B cell (primary cell): ENCODE results near the gene BUD31. TPM values are rescaled to one million over a fixed set of nuclear protein-coding genes. Genes with fewer than 3 reads are reported as not detected.

Source experiments
- ATAC-seq: fragments of 200-7000 bp; cut with Tn5 transposase; one replicate; pipeline ENCODE4 v1.10.0; 2021; ENCODE audit warnings: low read depth, mild to moderate bottlenecking, moderate number of reproducible peaks, moderate library complexity
- CTCF ChIA-PET: fragments of 350-600 bp; sonication (Branson Sonifier 250); formaldehyde crosslinking; loops from one replicate; lab custom pipeline; 2021; ENCODE audit warnings: antibody characterized with exemption, inconsistent platforms; lab: Charles Lee
- POLR2A ChIA-PET: fragments of 350-600 bp; sonication (Branson Sonifier 250); formaldehyde crosslinking; loops from one replicate; lab custom pipeline; 2021; ENCODE audit warnings: antibody characterized with exemption; lab: Charles Lee
- DNase-seq: peaks from one replicate; pipeline ENCODE4 v3.0.0; 2013
- H2AFZ ChIP-seq: 2 replicates; pipeline ENCODE4 v1.6.1; 2012; ENCODE audit warnings: mild to moderate bottlenecking, low read depth, low read length; ENCODE audit not compliant: insufficient read depth, poor library complexity, severe bottlenecking
- H3K27ac ChIP-seq, 2 donors: 1 replicate in 1 of 2; 2 replicates in 1 of 2; pipeline ENCODE4 v1.5.1; 2012 to 2013; ENCODE audit warnings: low read length in 2 of 2, mild to moderate bottlenecking in 2 of 2, moderate library complexity in 1 of 2
- H3K27me3 ChIP-seq, 4 experiments: fragments of 200-600 bp in 1 of 4; sonication (generic) in 1 of 4; replicated peaks in 1 of 4; 1 replicate in 2 of 4; 2 replicates in 2 of 4; pipeline versions ENCODE4 v1.6.1 to v1.7.0; 2013 to 2016; ENCODE audit warnings: low read length in 3 of 4, mild to moderate bottlenecking in 2 of 4, mixed read lengths in 1 of 4, moderate library complexity in 1 of 4; ENCODE audit not compliant: insufficient read depth in 4 of 4, control insufficient read depth in 3 of 4; ENCODE audit errors: control extremely low read depth in 1 of 4
- H3K36me3 ChIP-seq, 2 experiments: replicated peaks in 1 of 2; 1 replicate in 1 of 2; 2 replicates in 1 of 2; pipeline versions ENCODE4 v1.6.1 to v1.7.1; 2013; ENCODE audit warnings: low read length in 1 of 2; ENCODE audit not compliant: insufficient read depth in 2 of 2, control insufficient read depth in 1 of 2; ENCODE audit errors: control extremely low read depth in 1 of 2, extremely low read depth in 1 of 2
- H3K4me1 ChIP-seq, 2 donors: fragments of 200-600 bp in 1 of 2; sonication (generic) in 1 of 2; 1 replicate in 1 of 2; 2 replicates in 1 of 2; pipeline versions ENCODE4 v1.5.1 to v1.6.1; 2013 to 2017; ENCODE audit warnings: low read length in 2 of 2; ENCODE audit not compliant: control insufficient read depth in 2 of 2, insufficient read depth in 2 of 2
- H3K4me2 ChIP-seq: replicated peaks from 2 replicates; pipeline ENCODE3; 2012; ENCODE audit warnings: mild to moderate bottlenecking, low read depth, low read length; ENCODE audit not compliant: poor library complexity, severe bottlenecking
- H3K4me3 ChIP-seq, 5 experiments: fragments of 200-600 bp in 1 of 5; sonication (generic) in 1 of 5; 1 replicate in 3 of 5; 2 replicates in 2 of 5; pipeline versions ENCODE4 v1.5.1 to v1.7.0; 2011 to 2016; ENCODE audit warnings: low read length in 4 of 5, mild to moderate bottlenecking in 4 of 5, low read depth in 2 of 5, control low read depth in 1 of 5, moderate library complexity in 1 of 5; ENCODE audit not compliant: insufficient read depth in 1 of 5; ENCODE audit errors: control extremely low read depth in 1 of 5, extremely low read depth in 1 of 5
- H3K79me2 ChIP-seq: fragments of 200-600 bp; sonication (generic); one replicate; pipeline ENCODE4 v1.6.0; 2016; ENCODE audit warnings: low read length; ENCODE audit not compliant: control insufficient read depth, insufficient read depth
- H3K9ac ChIP-seq: fragments of 200-600 bp; sonication (generic); 2 replicates; pipeline ENCODE4 v1.6.1; 2017; ENCODE audit warnings: mild to moderate bottlenecking, low read length, moderate library complexity
- H3K9me3 ChIP-seq, 3 donors: one replicate each; pipeline versions ENCODE4 v1.6.1 to v1.7.1; 2013; ENCODE audit warnings: low read length in 2 of 3; ENCODE audit not compliant: control insufficient read depth in 2 of 3, insufficient read depth in 1 of 3; ENCODE audit errors: control extremely low read depth in 1 of 3
- H4K20me1 ChIP-seq: 2 replicates; pipeline ENCODE4 v1.6.0; 2012; ENCODE audit warnings: mild to moderate bottlenecking, low read length; ENCODE audit not compliant: insufficient read depth, control insufficient read depth, poor library complexity, severe bottlenecking
- H3K27ac Mint-ChIP-seq: one replicate; pipeline ENCODE4 v1.8.0; 2021; ENCODE audit warnings: mixed read lengths
- H3K27me3 Mint-ChIP-seq: one replicate; pipeline ENCODE4 v1.8.0; 2021; ENCODE audit warnings: mixed read lengths
- H3K4me1 Mint-ChIP-seq: one replicate; pipeline ENCODE4 v1.8.0; 2021; ENCODE audit warnings: mixed read lengths
- H3K4me3 Mint-ChIP-seq: one replicate; pipeline ENCODE4 v1.8.0; 2021; ENCODE audit warnings: mixed read lengths
- H3K9me3 Mint-ChIP-seq: one replicate; pipeline ENCODE4 v1.8.0; 2022; ENCODE audit warnings: mixed read lengths; ENCODE audit not compliant: insufficient read depth
- EZH2 ChIP-seq: IDR thresholded peaks from 2 replicates; pipeline ENCODE4 v1.6.1; 2012; ENCODE audit warnings: borderline replicate concordance, low read depth, mild to moderate bottlenecking, moderate library complexity, low read length; ENCODE audit not compliant: insufficient read depth, poor library complexity, severe bottlenecking
- WGBS: methylation state at CpG from one replicate; pipeline ENCODE4 v1.1.5; 2013; ENCODE audit warnings: missing lambda C conversion rate; ENCODE audit not compliant: insufficient coverage; 5-methylcytosine and 5-hydroxymethylcytosine counted together
- intact Hi-C: fragments of 100-400 bp; cut with micrococcal nuclease; formaldehyde crosslinking; loops from one replicate; pipeline ENCODE4 v1.10.0; 2022
- polyA plus RNA-seq: library from polyadenylated mRNA; depleted of rRNA; stranded (reverse); fragments of >200 nt; gene quantifications from 2 replicates; pipeline ENCODE4 v1.2.3, GENCODE V29; 2012
- total RNA-seq, 2 donors: library from RNA; stranded (reverse); fragments of 120-200 nt in 1 of 2; gene quantifications; 1 replicate in 1 of 2; 2 replicates in 1 of 2; pipeline versions ENCODE4 v1.2.3 to v1.2.4, GENCODE V29; 2013 to 2022
- TF ChIP-seq, protein P1 (sequence below): fragments of 200-600 bp; IDR thresholded peaks from one replicate; pipeline ENCODE4 v1.8.0; 2022; ENCODE audit warnings: antibody characterized with exemption, mild to moderate bottlenecking

The BUD31 gene
- total and polyA plus RNA-seq, 2 donors (not counting 1 experiment from before 2014, with no cell fraction given): 57.8 to 69.4 TPM

- H3K4me1 ChIP-seq: peaks cover 12 to 20% of the 10 kb centered on the region in 2 donors
- ChIA-PET CTCF (interaction anchor here (0.8 to 3.8 kb wide), 3 partner anchors 14 to 21 kb away, joined by 3 to 20 read pairs (median 7); partner anchors contain the start of genes ARPC1B, BUD31 and PDAP1), POLR2A (interaction anchor here (0.6 to 2.1 kb wide), 8 partner anchors 12 to 116 kb away, joined by 4 to 12 read pairs (median 6); partner anchors contain the start of genes BUD31, PDAP1 and ZKSCAN5)
- WGBS: 73% methylated on average over 23 of the region's 30 CpGs
- H3K9ac ChIP-seq: peak overlapping the region; percentile 64
- H3K4me3 ChIP-seq: peak overlapping the region; percentile 16 to 59 (median 50)
- H2AFZ ChIP-seq: peak overlapping the region; percentile 81
- no peak for ATAC-seq
- peaks cover 22% of the 10 kb centered on the region for H3K4me1 Mint-ChIP-seq
- H3K27ac ChIP-seq: peak overlapping the region; percentile 43 to 65
- peaks cover 0 to 75% of the 10 kb centered on the region in 2 experiments for H3K36me3 ChIP-seq
- H3K4me2 ChIP-seq: peak overlapping the region; percentile 93
- no peaks in the 10 kb centered on the region for H3K9me3 Mint-ChIP-seq
- peak overlapping the region; percentile 93 for H3K27ac Mint-ChIP-seq
- intact Hi-C loops: loop anchor here (1.0 kb wide), 4 partner anchors 12 to 46 kb away; partner anchors contain the start of genes ARPC1B, BUD31 and PDAP1
- no peaks in the 10 kb centered on the region for H3K9me3 ChIP-seq
- H3K27me3 ChIP-seq: no peaks in the 10 kb centered on the region
- peaks cover 34% of the 10 kb centered on the region for H3K79me2 ChIP-seq
- H4K20me1 ChIP-seq: peaks cover 91% of the 10 kb centered on the region
- TF ChIP-seq, protein P1, sequence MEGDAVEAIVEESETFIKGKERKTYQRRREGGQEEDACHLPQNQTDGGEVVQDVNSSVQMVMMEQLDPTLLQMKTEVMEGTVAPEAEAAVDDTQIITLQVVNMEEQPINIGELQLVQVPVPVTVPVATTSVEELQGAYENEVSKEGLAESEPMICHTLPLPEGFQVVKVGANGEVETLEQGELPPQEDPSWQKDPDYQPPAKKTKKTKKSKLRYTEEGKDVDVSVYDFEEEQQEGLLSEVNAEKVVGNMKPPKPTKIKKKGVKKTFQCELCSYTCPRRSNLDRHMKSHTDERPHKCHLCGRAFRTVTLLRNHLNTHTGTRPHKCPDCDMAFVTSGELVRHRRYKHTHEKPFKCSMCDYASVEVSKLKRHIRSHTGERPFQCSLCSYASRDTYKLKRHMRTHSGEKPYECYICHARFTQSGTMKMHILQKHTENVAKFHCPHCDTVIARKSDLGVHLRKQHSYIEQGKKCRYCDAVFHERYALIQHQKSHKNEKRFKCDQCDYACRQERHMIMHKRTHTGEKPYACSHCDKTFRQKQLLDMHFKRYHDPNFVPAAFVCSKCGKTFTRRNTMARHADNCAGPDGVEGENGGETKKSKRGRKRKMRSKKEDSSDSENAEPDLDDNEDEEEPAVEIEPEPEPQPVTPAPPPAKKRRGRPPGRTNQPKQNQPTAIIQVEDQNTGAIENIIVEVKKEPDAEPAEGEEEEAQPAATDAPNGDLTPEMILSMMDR: no peak
- TF ChIP-seq EZH2: no peak
- no peak for DNase-seq
- no peaks in the 10 kb centered on the region for H3K27me3 Mint-ChIP-seq
- H3K4me3 Mint-ChIP-seq: peak overlapping the region; percentile 94
Measured at GRCh38 chr7:99393355-99394187, 15.2 kb upstream of the BUD31 start.
